ENCODE results near the gene LRRC71. TPM values are rescaled to one million over a fixed set of nuclear protein-coding genes. Genes with fewer than 3 reads are reported as not detected.

LRRC71 gene
- total and polyA plus RNA-seq, 2 of the 8 experiments (the other 6 are each of a cell fraction or from before 2014, with no cell fraction given) = 0.05 TPM; not detected in 1

GRCh38 chr1:156889802-156890580 lies 30.4 kb upstream of the LRRC71 start (continued):
- peak in 1 of 2 experiments; percentile 43; a peak in 1 of 3 replicates for TF ChIP-seq POLR2A (IDR thresholded peaks at IDR 0.05; ENCODE audit: control extremely low read depth in 1 of 2, low read depth in 2 of 2, low read length in 2 of 2)
- TF ChIP-seq SP2 (IDR thresholded peaks at IDR 0.05; ENCODE audit: low read length) = peak; percentile 60
- TF ChIP-seq RAD21 (IDR thresholded peaks at IDR 0.05 in 1 of 2, conservative IDR thresholded peaks at IDR 0.05 in 1 of 2; ENCODE audit: low read depth in 2 of 2, low read length in 2 of 2) = peak; percentile 95 to 97
- TF ChIP-seq MAFK (IDR thresholded peaks at IDR 0.05; ENCODE audit: low read depth, low read length) = no peak
- no peak for TF ChIP-seq EP300 (IDR thresholded peaks at IDR 0.05; ENCODE audit: borderline replicate concordance in 1 of 2, low read depth in 2 of 2, low read length in 2 of 2)
- no peak for TF ChIP-seq KDM5A (IDR thresholded peaks at IDR 0.05; ENCODE audit: low read length)
- TF ChIP-seq EGR1 (IDR thresholded peaks at IDR 0.05; ENCODE audit: borderline replicate concordance, low read depth, low read length) = 0 out of 2 replicates have a peak, but pooled peaks have one; percentile 32
- 0 out of 2 replicates have a peak, but pooled peaks have one; percentile 35 for TF ChIP-seq TAF1 (IDR thresholded peaks at IDR 0.05; ENCODE audit: low read depth, low read length)
- TF ChIP-seq YY1 (IDR thresholded peaks at IDR 0.05; ENCODE audit: low read depth, low read length) = 0 out of 2 replicates have a peak, but pooled peaks have one; percentile 44
- peak; percentile 64; the same call in 1 of the 2 replicates for TF ChIP-seq KDM1A (IDR thresholded peaks at IDR 0.05; ENCODE audit: borderline replicate concordance, low read length)
- TF ChIP-seq JUND (IDR thresholded peaks at IDR 0.05; ENCODE audit: low read length) = no peak
- TF ChIP-seq TBP (IDR thresholded peaks at IDR 0.05; ENCODE audit: low read depth, low read length) = peak; percentile 38; the same call in 1 of the 2 replicates
